ACC112 (cell line): ENCODE data around the gene AVL9.

Source experiments
- H2AFZ ChIP-seq: fragments of 200-600 bp; sonication (generic); one replicate; pipeline ENCODE4 v1.6.0; 2017; ENCODE audit warnings: antibody characterized with exemption, low read length; ENCODE audit not compliant: unreplicated experiment
- H3K27ac ChIP-seq: fragments of 200-600 bp; sonication (generic); 2 replicates; pipeline ENCODE4 v1.5.1; 2014; ENCODE audit warnings: low read depth, mild to moderate bottlenecking, antibody characterized with exemption, low read length, moderate library complexity
- H3K27me3 ChIP-seq: fragments of 200-600 bp; sonication (generic); 2 replicates; pipeline ENCODE4 v1.6.1; 2014; ENCODE audit warnings: mild to moderate bottlenecking, antibody characterized with exemption, low read length, moderate library complexity, mixed read lengths; ENCODE audit not compliant: insufficient read depth
- H3K36me3 ChIP-seq: fragments of 200-600 bp; sonication (generic); 2 replicates; pipeline ENCODE4 v1.6.1; 2016; ENCODE audit warnings: mild to moderate bottlenecking, antibody characterized with exemption, low read length, moderate library complexity, mixed read lengths; ENCODE audit not compliant: insufficient read depth
- H3K4me1 ChIP-seq: fragments of 200-600 bp; sonication (generic); one replicate; pipeline ENCODE4 v1.6.1; 2016; ENCODE audit warnings: low read length, mixed read lengths; ENCODE audit not compliant: insufficient read depth, unreplicated experiment, control insufficient read depth
- H3K4me3 ChIP-seq: fragments of 200-600 bp; sonication (generic); 2 replicates; pipeline ENCODE4 v1.5.1; 2014; ENCODE audit warnings: mild to moderate bottlenecking, low read depth, low read length
- H3K79me2 ChIP-seq: fragments of 200-600 bp; sonication (generic); one replicate; pipeline ENCODE4 v1.6.0; 2016; ENCODE audit warnings: low read length; ENCODE audit not compliant: control insufficient read depth, unreplicated experiment, insufficient read depth

Gene AVL9

DNA sequence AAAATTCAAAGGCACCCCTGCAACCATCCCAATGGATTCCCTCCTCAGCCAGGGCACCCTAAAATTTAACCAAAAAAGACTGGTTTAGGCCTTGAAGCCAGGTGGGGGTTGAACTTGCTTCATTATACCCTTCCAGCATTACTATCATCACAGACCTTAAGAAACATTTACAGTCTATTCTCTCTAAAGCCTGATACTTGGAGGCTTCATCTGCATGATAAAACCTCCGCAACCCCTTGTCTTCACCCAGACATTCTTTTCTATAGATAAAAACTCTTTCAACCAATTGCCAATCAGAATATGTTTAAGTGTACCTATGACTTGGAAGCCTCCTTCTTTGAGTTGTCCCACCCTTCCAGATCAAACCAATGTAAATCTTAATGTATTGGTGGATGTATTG is 17.9 kb downstream of the AVL9 start:
- Histone ChIP-seq H3K27ac (no peak overlapping the region), H3K4me3 (no peak overlapping the region), H3K36me3 (peaks cover 27% of the 10 kb centered on the region), H3K4me1 (peaks cover 6% of the 10 kb centered on the region), H3K79me2 (peaks cover 78% of the 10 kb centered on the region), H2AFZ (no peak overlapping the region), H3K27me3 (no peaks in the 10 kb centered on the region)

DNA sequence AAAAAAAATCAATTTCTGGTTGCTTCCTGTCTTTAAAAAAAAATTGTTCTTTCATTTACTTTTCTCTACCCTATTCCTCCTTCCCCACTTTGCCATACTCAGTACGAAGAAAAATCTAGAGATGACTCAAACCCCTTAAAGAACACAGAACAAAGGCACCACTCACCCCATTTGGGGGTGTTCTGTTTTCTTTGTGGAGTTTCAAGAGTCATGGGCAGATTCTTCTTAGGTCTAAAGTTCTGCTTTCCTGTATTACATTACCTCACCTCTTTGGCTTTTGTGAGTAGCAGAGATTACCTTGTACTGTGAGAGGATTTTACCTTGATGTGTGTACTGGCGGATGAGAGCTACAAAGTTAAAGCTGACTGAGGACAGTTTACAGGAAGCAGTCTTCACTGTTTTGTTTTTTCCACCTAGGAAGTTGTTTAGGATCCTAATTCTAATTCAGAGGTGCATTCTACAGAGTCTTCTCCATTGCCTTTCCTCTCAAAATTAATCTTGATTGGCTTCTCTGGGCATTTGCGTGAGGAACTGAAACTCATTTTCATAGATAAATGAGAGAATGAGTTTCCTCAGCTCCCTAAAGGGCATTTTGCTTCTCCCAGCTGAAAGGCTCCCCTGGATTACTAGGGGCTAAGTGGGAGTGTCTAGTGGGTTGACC is 20.7 kb downstream of the AVL9 start:
- Histone ChIP-seq H2AFZ (no peak overlapping the region), H3K27ac (peak overlapping the region; percentile 31), H3K4me1 (peaks cover 6% of the 10 kb centered on the region), H3K36me3 (peaks cover 42% of the 10 kb centered on the region), H3K4me3 (no peak overlapping the region), H3K27me3 (no peaks in the 10 kb centered on the region), H3K79me2 (peaks cover 67% of the 10 kb centered on the region)

DNA sequence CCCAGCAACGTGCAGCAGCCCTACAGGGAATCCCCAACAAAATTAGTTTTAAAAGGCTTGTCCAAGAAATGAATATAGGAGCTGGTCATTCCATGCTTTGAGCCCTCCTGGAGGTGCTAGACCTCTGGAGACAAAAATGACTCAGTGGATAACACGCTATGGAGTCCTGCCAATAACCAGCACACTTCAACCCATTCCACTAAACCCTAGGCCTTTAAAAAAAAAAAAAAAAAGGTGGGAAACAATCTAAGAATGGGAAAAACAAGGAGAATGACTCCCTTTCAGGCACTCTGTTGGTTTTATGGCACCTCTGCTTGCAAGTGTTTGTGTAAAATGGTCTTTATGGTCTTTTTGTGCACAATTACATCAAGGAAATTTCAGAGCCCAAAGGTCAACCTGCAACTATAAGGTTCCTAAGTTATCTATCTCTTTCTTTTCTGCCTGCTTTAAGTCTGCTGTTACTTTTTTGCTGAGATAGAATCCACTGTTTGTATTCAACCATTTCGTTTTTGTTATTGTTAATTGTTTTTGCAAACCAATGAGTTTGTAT is 21.3 kb downstream of the AVL9 start:
- Histone ChIP-seq H3K27ac (peak overlapping the region; percentile 31), H3K4me1 (peaks cover 6% of the 10 kb centered on the region), H3K36me3 (peaks cover 42% of the 10 kb centered on the region), H3K79me2 (peaks cover 68% of the 10 kb centered on the region), H3K4me3 (no peak overlapping the region), H3K27me3 (no peaks in the 10 kb centered on the region), H2AFZ (no peak overlapping the region)

DNA sequence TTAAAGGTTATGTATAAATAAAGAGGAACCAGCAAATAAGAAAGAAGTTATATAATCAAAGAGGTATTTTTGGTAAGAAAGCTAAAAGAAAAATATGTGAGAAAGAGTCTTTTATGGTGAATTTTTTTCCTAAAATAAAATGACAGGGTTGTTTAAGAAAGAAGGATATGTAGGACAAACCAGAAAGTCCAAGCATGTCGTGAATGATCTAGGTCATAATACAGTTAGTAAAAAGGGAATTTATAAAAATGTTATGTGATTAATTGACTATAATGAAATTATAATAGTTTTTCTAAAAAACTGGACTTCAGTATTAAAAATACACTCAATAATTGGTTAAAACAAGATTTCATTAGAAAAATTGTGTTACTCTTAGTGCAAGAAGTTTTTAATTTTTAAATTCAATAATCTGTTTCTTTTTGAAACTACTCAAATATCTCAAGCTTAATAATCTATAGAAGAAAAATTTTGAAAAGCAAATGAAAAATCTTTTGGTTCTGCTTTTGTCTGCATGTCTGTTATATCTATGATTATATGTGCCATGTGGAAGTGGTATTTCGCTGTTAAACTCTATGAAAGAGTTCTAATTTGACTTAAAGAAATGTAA is 23.3 kb downstream of the AVL9 start:
- H3K27ac ChIP-seq: no peak overlapping the region
- peaks cover 53% of the 10 kb centered on the region for H3K79me2 ChIP-seq
- no peaks in the 10 kb centered on the region for H3K27me3 ChIP-seq
- no peak overlapping the region for H3K4me3 ChIP-seq
- peaks cover 6% of the 10 kb centered on the region for H3K4me1 ChIP-seq
- H2AFZ ChIP-seq: no peak overlapping the region
- H3K36me3 ChIP-seq: peaks cover 38% of the 10 kb centered on the region

DNA sequence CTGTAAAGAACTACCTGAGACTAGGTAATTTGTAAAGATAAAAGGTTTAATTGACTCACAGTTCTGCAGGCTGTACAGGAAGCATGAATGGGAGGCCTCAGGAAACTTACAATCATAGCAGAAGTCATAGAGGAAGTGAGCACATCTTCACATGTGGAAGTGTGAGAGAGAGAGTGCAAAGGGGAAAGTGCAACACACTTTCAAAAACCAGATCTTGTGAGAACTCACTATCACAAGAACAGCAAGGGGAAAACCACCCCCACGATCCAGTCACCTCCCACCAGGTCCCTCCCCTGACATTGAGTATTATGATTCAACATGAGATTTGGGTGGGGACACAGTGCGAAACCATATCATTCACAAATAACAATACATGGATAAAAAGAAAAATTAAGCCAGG is 24.5 kb downstream of the AVL9 start:
- H3K27ac ChIP-seq: no peak overlapping the region
- H3K27me3 ChIP-seq: no peaks in the 10 kb centered on the region
- H3K79me2 ChIP-seq: peaks cover 54% of the 10 kb centered on the region
- H3K4me1 ChIP-seq: peaks cover 6% of the 10 kb centered on the region
- H3K4me3 ChIP-seq: no peak overlapping the region
- H2AFZ ChIP-seq: no peak overlapping the region
- peaks cover 38% of the 10 kb centered on the region for H3K36me3 ChIP-seq

DNA sequence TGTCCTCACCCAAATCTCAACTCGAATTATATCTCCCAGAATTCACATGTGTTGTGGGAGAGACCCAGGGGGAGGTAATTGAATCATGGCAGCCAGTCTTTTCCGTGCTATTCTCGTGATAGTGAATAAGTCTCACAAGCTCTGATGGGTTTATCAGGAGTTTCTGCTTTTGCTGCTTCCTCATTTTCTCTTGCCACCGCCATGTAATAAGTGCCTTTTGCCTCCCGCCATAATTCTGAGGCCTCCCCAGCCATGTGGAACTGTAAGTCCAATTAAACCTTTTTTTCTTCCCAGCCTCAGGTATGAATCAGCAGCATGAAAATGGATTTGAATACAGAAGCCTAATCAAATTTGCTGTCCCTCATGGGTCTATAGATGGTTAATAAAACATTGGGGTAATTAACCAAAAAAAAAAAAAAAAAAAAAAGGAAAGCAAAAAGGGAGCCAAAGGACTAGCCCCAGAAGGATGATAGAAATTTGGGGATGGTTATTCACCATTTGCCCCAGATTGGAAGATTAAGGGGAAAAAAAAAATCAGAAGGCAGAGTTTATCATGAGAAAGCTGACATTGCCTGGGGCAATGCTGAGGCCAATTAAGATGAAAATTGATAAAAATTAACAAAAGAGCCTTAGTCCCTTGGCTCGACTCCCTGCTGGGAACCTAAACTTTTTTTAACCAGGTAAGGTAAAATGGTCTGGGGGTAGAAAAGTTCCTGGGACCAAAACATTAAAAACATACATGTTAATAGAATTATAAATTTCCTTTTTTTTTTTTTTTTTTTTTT is 27.6 kb downstream of the AVL9 start:
- Histone ChIP-seq H3K27me3 (no peaks in the 10 kb centered on the region), H3K4me3 (no peak overlapping the region), H3K4me1 (no peaks in the 10 kb centered on the region), H2AFZ (no peak overlapping the region), H3K27ac (no peak overlapping the region), H3K36me3 (peaks cover 20% of the 10 kb centered on the region), H3K79me2 (peaks cover 37% of the 10 kb centered on the region)

DNA sequence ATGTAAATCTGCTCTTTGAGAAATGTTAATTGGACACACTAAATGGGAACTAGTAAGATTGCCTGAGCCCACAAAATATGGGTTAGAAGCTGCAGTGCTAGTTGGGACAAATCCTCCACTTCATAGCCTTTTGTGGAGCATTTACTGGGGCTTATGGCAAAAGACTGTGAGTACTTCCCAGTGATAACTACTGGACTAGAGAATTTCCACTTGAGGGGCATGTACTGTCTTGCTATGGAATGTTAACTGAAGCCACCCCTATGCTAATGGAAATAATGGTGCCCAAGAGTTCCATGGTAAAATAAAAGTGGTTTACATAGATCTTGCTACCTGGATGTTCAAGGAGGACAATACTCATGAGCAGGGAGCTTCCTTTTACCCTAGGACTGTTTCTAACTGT is 29.3 kb downstream of the AVL9 start:
- Histone ChIP-seq H3K4me3 (no peak overlapping the region), H3K36me3 (peaks cover 14% of the 10 kb centered on the region; the same call in 1 of the 2 replicates), H3K79me2 (peaks cover 42% of the 10 kb centered on the region), H3K27ac (no peak overlapping the region), H2AFZ (no peak overlapping the region), H3K27me3 (no peaks in the 10 kb centered on the region), H3K4me1 (no peaks in the 10 kb centered on the region)

DNA sequence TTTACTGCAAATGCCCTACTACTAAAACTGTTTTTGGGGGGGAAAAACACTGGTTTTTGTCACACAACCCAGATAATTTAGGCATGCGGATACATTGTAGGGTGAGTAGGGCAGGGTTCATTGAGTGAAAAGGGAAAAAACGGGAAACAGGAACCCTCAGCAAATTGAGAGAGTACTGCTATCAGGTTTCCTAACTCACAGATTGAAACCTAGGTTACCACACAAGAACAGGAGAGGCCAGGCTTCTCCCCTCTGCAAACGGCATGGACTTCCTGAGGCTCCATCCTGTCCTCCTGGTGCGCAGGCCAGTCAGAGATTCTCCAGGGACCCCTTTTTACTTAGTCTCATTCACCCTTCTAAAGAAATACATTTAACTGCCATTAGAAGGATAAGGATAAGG is 30.6 kb downstream of the AVL9 start:
- Histone ChIP-seq H3K36me3 (0 out of 2 replicates have a peak, but pooled peaks cover 2% of the 10 kb centered on the region), H2AFZ (no peak overlapping the region), H3K4me3 (no peak overlapping the region), H3K4me1 (no peaks in the 10 kb centered on the region), H3K79me2 (peaks cover 38% of the 10 kb centered on the region), H3K27me3 (no peaks in the 10 kb centered on the region), H3K27ac (no peak overlapping the region)

DNA sequence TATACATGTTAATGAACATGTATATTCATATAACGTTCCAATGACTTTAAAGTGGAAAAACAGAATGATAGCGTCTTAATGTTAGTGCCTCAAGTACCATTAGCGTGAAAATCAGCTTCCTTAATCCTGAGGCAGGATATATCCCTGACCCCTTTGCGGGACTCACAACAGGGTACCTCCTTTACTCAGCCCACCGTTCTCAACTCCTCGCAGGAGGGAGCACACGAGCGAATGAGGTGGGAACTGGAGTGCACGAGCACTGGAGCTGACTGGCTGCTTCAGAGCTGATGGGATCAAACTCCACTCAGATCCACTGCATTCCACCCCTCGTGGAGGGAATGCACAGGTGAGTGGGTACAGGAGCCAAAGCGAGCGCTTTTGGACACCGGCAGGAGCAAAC is 36.1 kb downstream of the AVL9 start:
- peaks cover under 1% of the 10 kb centered on the region for H3K4me1 ChIP-seq
- no peak overlapping the region for H3K27ac ChIP-seq
- H3K27me3 ChIP-seq: no peaks in the 10 kb centered on the region
- no peak overlapping the region for H3K4me3 ChIP-seq
- H3K36me3 ChIP-seq: no peaks in the 10 kb centered on the region
- H2AFZ ChIP-seq: no peak overlapping the region
- peaks cover 26% of the 10 kb centered on the region for H3K79me2 ChIP-seq

DNA sequence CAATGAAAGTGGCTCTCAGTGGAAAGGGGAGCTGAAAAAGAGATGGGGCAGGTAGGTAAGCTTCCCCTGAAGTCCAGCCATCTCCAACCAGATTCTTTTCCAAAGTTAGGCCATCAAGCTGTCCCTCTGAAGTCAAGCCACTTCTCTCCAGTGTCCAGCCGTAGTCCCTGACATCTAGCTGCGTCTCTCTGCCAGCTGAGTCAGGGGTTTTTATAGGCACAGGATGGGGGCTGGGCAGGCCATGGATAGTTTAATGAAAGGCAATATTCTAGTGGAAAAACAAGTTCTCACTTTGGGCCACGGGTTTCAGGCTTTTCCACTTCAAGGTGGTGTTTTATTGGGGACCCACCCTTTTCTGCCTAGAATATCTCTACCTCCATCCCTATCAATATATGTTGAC is 36.8 kb downstream of the AVL9 start:
- Histone ChIP-seq H3K4me3 (no peak overlapping the region), H3K27me3 (no peaks in the 10 kb centered on the region), H3K79me2 (peaks cover 33% of the 10 kb centered on the region), H3K36me3 (no peaks in the 10 kb centered on the region), H2AFZ (no peak overlapping the region), H3K4me1 (peaks cover 7% of the 10 kb centered on the region), H3K27ac (no peak overlapping the region)
